Measurements from ENCODE around the gene HCFC1R1.

Gene HCFC1R1

DNA sequence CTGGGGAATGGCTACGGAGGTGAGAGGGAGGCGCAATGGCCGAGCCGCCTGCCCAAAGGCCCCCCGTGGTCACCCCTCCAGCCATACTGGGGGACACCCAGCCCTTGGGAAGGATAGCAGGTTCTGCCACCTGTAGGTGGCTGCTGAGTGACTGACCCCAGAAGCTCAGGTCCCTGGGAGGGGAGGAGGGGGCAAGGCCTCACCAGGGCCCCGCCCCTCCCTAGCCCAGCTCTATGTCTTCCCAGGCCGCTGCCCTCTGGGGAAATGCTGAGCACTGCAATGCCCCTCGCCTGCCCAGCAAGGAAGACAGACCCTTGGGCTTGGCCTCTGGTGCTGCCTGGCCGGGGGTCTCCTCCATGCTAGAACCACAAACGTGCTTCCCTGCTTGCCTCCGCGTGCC, 22.4 kb downstream of the HCFC1R1 start:
- DNase-seq (ENCODE audit: low read depth in 2 of 2): no peak

GRCh38 chr16:3000540-3000939, 23.2 kb downstream of the HCFC1R1 start:
- DNase-seq (ENCODE audit: low read depth in 2 of 2): no peak

- DNase-seq (ENCODE audit: low read depth in 2 of 2): no peak
Observed at GRCh38 chr16:2999929-3000328, 23.8 kb downstream of the HCFC1R1 start.

DNA sequence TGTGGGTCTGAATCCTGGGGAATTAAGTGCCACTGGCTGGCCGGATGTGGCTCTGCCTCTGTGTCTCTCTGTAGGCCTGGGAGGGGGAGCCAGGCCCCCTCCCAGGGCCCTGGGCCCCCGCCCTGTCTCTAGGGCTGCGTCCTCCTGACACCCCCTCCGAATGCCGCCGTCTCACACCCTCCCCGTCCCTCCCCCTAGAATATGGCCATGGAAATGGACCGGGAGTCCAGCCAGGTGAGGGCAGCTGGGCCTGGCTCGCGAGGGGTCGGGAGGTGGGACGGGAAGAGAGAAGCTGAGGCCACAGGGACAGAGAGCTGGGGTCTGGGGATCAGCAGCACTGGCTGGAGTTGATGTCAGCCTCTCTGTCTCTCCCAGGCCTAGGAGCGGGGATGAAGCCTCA, 27.4 kb downstream of the HCFC1R1 start:
- no peak for DNase-seq (ENCODE audit: low read depth in 2 of 2)

DNA sequence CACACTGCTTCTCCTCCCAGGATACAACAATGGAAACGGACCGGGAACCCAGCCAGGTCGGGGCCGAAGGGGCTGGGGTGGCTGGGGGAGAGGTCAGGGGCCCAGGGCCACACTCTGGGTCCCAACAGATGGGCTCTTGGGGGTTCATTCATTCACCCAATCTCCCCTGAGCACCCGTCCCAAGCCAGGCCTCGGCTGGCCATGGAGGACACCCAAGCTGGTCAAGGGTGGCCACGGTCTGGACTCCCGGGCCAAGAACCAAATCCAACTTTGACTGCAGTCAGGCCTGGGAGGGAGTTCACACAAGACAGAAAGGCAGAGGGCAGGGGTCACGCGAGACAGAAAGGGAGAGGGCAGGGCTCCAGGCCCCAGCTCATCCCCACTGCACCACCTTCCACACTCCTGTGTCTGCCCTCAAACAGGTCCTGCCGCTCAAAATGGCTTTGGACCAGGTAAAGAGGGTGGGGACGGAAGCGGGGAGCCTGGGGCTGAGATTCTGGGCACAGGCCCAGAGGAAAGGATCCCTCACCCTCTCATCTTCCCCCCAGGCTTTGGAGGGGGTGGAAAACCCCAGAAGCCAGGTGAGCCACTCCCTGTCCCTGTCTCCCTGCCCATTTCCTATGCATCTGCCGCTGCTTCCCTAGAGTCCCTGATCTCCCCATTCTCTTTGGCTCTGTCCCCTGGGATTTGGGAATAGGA, 31.2 kb downstream of the HCFC1R1 start:
- DNase-seq (ENCODE audit: low read depth in 2 of 2): no peak

DNA sequence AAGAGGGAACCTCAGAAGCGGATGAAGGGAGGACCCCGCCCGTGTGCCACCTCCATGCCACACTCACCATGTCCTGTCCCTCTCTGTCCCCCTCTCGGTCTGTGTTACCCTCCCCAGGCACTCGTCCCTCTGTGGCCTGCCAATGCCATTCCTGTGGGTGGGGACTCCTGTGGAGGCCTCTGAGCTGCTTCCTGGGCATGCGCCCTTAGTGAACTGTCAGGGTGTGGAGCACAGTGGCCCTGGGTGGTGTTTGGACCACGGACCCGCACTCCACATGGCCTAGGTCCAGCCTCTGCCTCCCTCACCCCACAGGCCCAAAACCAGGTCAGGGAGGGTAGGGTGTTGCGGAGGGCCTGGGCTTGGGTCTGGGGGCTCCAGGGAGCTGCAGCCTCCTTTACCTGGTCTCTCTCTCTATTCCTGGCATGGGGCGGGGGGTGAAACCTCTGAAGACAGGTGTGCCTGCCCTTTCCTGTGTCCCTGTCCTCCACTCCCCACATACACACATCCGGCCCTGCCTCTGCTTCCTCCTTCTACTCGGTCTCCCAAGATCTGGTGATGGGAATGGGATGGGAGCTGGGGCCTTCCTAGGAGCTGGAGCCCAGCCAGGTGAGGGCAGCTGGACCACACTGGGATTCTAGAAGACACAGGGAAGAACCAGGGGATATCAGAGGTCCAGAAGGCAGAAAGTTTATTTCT, 32.0 kb downstream of the HCFC1R1 start:
- DNase-seq (ENCODE audit: low read depth in 2 of 2): no peak

GRCh38 chr16:2990891-2991290, 32.9 kb downstream of the HCFC1R1 start:
- no peak for DNase-seq (ENCODE audit: low read depth in 2 of 2)

DNA sequence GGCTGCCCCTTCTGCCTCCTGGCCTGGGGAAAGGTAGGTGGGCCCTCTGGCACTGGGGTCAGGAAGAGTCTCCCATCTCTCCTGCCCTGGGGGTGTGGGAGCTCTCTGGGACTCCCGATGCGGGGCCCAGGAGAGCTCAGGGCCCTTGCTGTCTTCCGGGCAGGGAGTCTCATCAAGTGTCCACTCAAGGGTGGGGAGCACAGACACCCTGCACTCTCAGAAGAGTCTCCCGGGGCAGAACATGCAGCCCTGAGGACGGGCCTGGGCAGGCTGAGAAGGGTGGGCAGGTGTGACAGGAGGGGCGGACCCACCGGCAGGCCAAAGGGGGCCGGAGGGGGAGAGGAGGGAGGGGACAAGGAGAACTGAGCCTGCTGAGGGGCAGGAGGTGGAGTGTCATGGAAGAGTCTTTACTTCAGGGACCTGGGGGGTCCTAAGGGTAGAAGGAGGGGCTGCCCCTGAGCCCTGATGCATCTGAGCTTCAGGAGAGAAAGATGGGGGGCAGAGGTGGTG, 35.1 kb downstream of the HCFC1R1 start:
- no peak for DNase-seq (ENCODE audit: low read depth in 2 of 2)

DNA sequence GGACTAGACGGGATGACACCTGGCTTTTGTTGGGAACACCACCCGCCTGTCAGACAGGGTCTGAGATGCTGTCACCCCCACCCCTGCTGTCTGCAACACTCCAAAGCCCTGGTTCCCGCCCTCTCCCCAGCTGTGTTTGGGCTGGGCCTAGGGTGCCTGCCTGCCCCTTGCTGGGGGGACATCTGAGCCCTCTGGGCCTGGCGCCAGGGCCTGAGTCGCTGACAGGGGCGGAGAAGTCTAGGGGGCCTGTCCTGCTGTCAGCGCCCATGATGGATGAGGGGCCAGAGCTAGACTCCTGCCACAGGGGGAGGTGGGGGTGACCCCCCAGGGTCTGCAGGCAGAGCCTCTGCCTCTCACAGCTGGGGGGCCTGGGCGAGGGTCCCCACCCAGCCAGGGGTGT, 35.9 kb downstream of the HCFC1R1 start:
- DNase-seq (ENCODE audit: low read depth in 2 of 2): no peak

GRCh38 chr16:2987286-2987685, 36.5 kb downstream of the HCFC1R1 start:
- no peak for DNase-seq (ENCODE audit: low read depth in 2 of 2)

- no peak for DNase-seq (ENCODE audit: low read depth in 2 of 2)
Observed at GRCh38 chr16:2986623-2987188, 37.0 kb downstream of the HCFC1R1 start.

- no peak for DNase-seq (ENCODE audit: low read depth in 2 of 2)
Observed at GRCh38 chr16:2985893-2986355, 37.8 kb downstream of the HCFC1R1 start.

GRCh38 chr16:2985462-2985861, 38.3 kb downstream of the HCFC1R1 start:
- no peak for DNase-seq (ENCODE audit: low read depth in 2 of 2)

DNA sequence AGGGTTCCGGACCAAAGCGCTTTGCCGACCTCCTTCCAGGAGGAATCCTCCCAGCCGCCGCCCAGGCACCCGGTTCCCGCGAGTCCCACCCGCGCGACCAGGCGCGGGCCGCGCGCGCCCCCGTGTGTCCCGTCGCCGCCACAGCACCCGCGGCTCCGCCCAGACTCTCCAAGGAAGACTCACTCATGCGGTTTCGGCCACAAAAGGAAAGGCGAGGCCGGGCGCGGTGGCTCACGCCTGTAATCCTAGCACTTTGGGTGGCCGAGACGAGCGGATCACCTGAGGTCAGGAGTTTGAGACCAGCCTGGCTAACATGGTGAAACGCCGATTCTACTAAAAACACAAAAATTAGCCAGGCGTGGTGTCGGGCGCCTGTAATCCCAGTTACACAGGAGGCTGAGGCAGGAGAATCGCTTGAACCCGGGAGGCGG, 40.0 kb downstream of the HCFC1R1 start:
- DNase-seq (ENCODE audit: low read depth in 2 of 2): peak; percentile 60 to 77

DNA sequence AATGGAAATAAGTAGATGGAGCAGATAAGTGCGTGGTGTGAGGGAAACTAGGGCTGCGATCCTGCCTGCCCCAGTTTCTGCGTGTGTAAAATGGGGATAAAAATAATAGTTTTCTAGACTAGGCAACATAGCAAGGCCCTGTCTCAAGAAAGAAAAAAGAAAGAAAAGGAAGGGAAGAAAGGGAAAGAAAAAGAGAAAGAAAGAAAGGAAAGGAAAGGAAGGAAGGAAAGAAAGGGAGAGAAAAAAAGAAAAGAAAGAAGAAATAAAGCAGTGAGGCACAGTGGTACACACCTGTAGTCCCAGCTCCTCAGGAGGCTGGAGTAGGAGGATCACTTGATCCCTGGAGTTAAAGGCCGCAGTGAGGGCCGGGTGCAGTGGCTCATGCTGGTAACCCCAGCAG, 41.3 kb downstream of the HCFC1R1 start:
- no peak for DNase-seq (ENCODE audit: low read depth in 2 of 2)

DNA sequence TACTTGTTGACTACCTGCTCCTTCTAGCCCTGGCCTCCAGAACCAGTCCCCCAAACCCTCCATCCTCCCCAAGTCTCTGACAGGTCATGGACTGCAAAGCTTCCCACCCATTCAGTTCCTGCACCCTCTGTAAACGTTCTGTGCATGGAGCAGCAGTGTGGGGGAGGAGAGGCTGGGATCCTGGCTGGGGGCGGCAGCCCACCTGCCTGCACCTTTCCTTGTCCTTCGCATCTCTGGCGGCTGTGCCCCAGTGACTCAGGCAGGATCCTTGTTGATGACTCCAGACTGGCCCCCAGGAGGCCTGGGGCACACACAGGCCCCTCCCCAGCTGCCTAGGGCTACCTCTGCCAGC, 41.9 kb downstream of the HCFC1R1 start:
- no peak for DNase-seq (ENCODE audit: low read depth in 2 of 2)

GRCh38 chr16:2981177-2981898, 42.4 kb downstream of the HCFC1R1 start:
- no peak for DNase-seq (ENCODE audit: low read depth in 2 of 2)

DNA sequence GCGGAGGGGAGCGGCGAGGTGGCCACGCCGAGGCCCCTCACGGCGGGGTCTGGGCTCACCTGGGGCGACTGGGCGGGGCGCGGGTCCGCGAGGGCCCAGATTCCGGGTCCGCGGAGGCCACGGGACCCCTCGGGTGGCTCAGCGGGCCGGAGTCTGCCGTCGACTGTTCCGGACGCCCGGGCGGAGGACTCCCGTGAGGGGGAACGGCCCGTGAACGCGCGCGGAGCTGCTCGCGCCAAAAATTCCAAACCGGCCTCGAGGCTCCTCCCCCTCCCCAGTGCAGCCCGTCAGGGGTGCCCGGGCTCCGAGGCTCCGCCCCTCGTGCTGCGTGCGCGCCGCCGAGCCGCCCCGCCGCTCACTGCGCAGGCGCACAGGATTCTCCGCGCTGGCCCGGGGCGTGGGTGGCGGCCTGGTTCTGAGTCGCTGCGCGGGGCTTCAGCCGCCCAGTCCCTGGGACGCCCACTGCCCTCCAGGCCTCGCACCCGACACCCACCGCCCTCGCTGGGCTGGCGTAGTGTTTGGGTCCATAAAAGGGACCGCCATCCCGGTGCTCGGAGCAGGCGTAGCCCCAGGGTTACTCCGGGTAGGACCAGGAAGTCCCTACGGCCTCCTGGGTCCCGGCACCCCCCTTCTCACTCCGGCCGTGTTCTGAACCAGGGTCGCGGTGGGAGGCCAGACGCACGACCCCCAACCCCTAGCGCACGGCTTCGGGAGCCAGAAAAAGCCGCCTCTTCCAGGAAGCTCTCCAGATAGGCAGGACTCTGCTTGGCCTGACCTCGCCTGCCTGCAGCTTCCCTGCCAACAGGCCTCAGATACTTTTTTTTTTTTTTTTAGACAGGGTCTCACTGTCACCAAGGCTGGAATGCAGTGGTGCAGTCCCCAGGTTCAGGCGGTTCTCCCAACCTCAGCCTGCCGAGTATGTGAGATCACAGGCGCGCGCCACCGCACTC, 43.2 kb downstream of the HCFC1R1 start, which contains the start of gene PKMYT1:
PKMYT1 (minus strand) TSS at position 220 of the 950 bp plus-strand sequence. CDS start 789 bp downstream, outside the sequence.
- peak; percentile 85 to 94 for DNase-seq (ENCODE audit: low read depth in 2 of 2)

DNA sequence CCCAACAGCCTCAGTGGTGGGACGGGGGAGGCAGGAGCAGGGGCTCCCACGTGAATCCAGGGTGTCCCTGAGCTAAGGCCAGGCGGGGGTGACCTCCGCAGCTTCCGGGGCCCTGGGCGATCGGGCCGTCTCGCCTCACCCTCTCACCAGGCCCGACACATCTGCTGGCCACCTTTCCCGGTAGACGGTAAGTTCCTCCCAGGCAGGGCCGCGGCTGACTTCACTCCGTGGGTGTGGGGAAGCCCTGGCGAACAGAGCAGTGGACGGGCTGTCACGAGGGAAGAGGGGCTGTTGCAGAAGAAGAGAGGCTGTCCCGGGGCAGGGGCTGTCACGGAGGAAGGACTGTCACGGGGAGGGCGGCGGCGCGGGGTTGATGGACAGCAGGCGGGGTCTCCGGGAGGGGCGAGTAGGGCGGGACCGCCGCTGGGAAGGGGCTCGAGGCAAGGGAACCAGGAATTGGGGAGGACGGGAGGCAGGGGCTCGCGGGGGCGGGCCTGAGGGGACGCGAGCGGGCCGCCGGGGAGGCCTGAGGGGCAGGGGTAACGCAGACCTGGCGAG, 44.0 kb downstream of the HCFC1R1 start:
- DNase-seq (ENCODE audit: low read depth in 2 of 2): no peak

DNA sequence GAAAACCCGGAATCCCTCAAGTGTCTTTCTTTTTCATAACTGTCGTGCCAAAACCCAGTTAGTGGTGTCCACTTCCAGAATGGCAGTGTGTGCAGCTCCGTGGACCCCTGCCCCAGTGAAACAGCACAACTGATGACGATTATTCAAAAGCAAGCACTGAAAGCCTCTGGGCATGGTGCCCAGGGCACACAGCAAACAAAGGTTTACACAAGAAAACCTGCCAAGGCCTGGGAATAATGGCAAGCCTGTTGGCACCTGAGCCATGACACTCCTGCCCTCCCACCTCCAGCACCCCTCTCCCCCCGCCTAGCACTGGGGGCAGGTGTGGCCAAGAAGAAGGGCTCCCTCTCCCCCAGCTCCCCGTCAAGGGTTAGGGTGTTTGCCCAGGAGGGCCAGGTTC, 46.3 kb downstream of the HCFC1R1 start:
- DNase-seq (ENCODE audit: low read depth in 2 of 2): no peak

GRCh38 chr16:2976673-2977072, 47.1 kb downstream of the HCFC1R1 start:
- no peak for DNase-seq (ENCODE audit: low read depth in 2 of 2)
